K562 (cell line): Measurements from ENCODE around the gene ALG1. TPM values are rescaled to one million over a fixed set of nuclear protein-coding genes. Genes with fewer than 3 reads are reported as not detected.

ENCODE experiments used
- ATAC-seq: fragments of 200-7000 bp; cut with Tn5 transposase; 3 replicates; pipeline ENCODE4 v1.9.1; 2020; ENCODE audit warnings: moderate library complexity
- BruUV-seq: library from RNA; stranded (reverse); fragments of 400-500 nt; replicated peaks from 2 replicates; lab custom pipeline; 2021; lab: Mats Ljungman, UMichigan
- CTCF ChIA-PET: fragments of 300-600 bp; formaldehyde crosslinking; extraction: SDS; loops from one replicate; lab custom pipeline; 2021; ENCODE audit warnings: low intra/inter-chr PET ratio; lab: Yijun Ruan, JAX
- POLR2A ChIA-PET: fragments of 300-600, 350-650 bp; sonication (Branson Sonifier 250); formaldehyde crosslinking; extraction: SDS; loops from one replicate; lab custom pipeline; 2021; ENCODE audit warnings: antibody characterized with exemption, inconsistent platforms; lab: Yijun Ruan, JAX
- DNase-seq, 4 experiments: peaks; one replicate each; pipeline versions ENCODE4 v3.0.0 to v3.0.0-alpha.2; 2011 to 2018; ENCODE audit warnings: low spot score in 3 of 4, mixed read lengths in 3 of 4; ENCODE audit errors: extremely low read depth in 1 of 4
- FAIRE-seq: peaks from 2 replicates; lab custom pipeline; 2011; peaks lifted over from hg19 to GRCh38; lab: Jason Lieb, UNC
- H2AFZ ChIP-seq: 2 replicates; pipeline ENCODE4 v1.6.0; 2011; ENCODE audit warnings: low read depth, low read length, control low read depth, inconsistent platforms
- H3K27ac ChIP-seq: fragments of 200-600 bp; 3 replicates; pipeline ENCODE4 v1.8.0; 2011; ENCODE audit warnings: low read depth, mild to moderate bottlenecking, control low read depth, inconsistent platforms, low read length, moderate library complexity, mixed read lengths; ENCODE audit errors: extremely low read depth
- H3K27me3 ChIP-seq, 2 experiments: fragments of 300-600 bp in 1 of 2; 2 replicates in 1 of 2; 3 replicates in 1 of 2; pipeline versions ENCODE4 v1.6.0 to v1.8.0; 2011; ENCODE audit warnings: inconsistent platforms in 2 of 2, low read length in 2 of 2, mild to moderate bottlenecking in 1 of 2, mixed read lengths in 1 of 2, moderate library complexity in 1 of 2; ENCODE audit not compliant: control insufficient read depth in 2 of 2, insufficient read depth in 2 of 2
- H3K36me3 ChIP-seq: fragments of 300-600 bp; 3 replicates; pipeline ENCODE4 v1.8.0; 2011; ENCODE audit warnings: mild to moderate bottlenecking, low read length, inconsistent platforms; ENCODE audit not compliant: control insufficient read depth, insufficient read depth
- H3K4me1 ChIP-seq, 2 experiments: fragments of 200-600 bp in 1 of 2; replicated peaks in 1 of 2; 2 replicates in 1 of 2; 3 replicates in 1 of 2; pipeline versions ENCODE4 v1.5.1 to v1.8.0; 2011; ENCODE audit warnings: inconsistent platforms in 2 of 2, low read length in 2 of 2, mild to moderate bottlenecking in 1 of 2, mixed read lengths in 1 of 2, moderate library complexity in 1 of 2; ENCODE audit not compliant: control insufficient read depth in 2 of 2, insufficient read depth in 2 of 2
- H3K4me2 ChIP-seq: 2 replicates; pipeline ENCODE4 v1.6.1; 2011; ENCODE audit warnings: low read length, control low read depth, inconsistent platforms, mixed read lengths; ENCODE audit not compliant: insufficient read depth
- H3K4me3 ChIP-seq: fragments of 200-600 bp; sonication (generic), shearing (Covaris generic); 2 replicates; pipeline ENCODE4 v1.5.1; 2016; ENCODE audit warnings: control low read depth, inconsistent platforms
- H3K79me2 ChIP-seq: fragments of 200-600 bp; 3 replicates; pipeline ENCODE4 v1.8.0; 2011; ENCODE audit warnings: low read length, inconsistent platforms; ENCODE audit not compliant: control insufficient read depth, insufficient read depth
- H3K9ac ChIP-seq, 2 experiments: 2 replicates each; pipeline versions ENCODE4 v1.6.0 to v1.6.1; 2011; ENCODE audit warnings: low read depth in 2 of 2, low read length in 2 of 2, control low read depth in 1 of 2, inconsistent platforms in 1 of 2, mild to moderate bottlenecking in 1 of 2, mixed read lengths in 1 of 2; ENCODE audit not compliant: insufficient read depth in 1 of 2
- H3K9me1 ChIP-seq: one replicate; pipeline ENCODE4 v1.6.0; 2011; ENCODE audit warnings: inconsistent platforms, mild to moderate bottlenecking, low read length, moderate library complexity; ENCODE audit not compliant: control insufficient read depth, insufficient read depth
- H3K9me3 ChIP-seq: replicated peaks from 2 replicates; pipeline ENCODE4 v1.5.1; 2011; ENCODE audit warnings: low read depth, low read length, inconsistent platforms; ENCODE audit not compliant: control insufficient read depth, insufficient read depth
- H4K20me1 ChIP-seq: replicated peaks from 2 replicates; pipeline ENCODE4 v1.6.1; 2011; ENCODE audit warnings: low read length, inconsistent platforms, mixed read lengths; ENCODE audit not compliant: control insufficient read depth, insufficient read depth
- CREB3 ChIP-seq: fragments of 450-650 bp; conservative IDR thresholded peaks from 2 replicates; pipeline ENCODE4 v1.6.1; 2016; ENCODE audit warnings: missing genetic modification characterization, low read depth, mild to moderate bottlenecking, missing compliant biosample characterization, moderate library complexity
- MGA ChIP-seq: fragments of 450-650 bp; IDR thresholded peaks from 2 replicates; pipeline ENCODE4 v1.6.1; 2016; ENCODE audit warnings: mild to moderate bottlenecking, moderate library complexity
- PHF8 ChIP-seq: fragments of 200-600 bp; sonication (generic); IDR thresholded peaks from 2 replicates; pipeline ENCODE4 v1.6.1; 2012; ENCODE audit warnings: mixed run types, mild to moderate bottlenecking, inconsistent platforms, low read length, moderate library complexity, borderline replicate concordance
- RBM25 ChIP-seq: fragments of 200-400 bp; formaldehyde crosslinking; IDR thresholded peaks from 2 replicates; pipeline ENCODE4 v1.6.1; 2018; ENCODE audit warnings: low read length, low read depth, moderate library complexity; ENCODE audit not compliant: severe bottlenecking
- ZBTB17 ChIP-seq: fragments of 450-650 bp; formaldehyde crosslinking; IDR thresholded peaks from 2 replicates; pipeline ENCODE4 v1.4.0; 2020; ENCODE audit warnings: mild to moderate bottlenecking
- WGBS: fragments of 100-300 bp; shearing (Covaris generic); methylation state at CpG from one replicate; pipeline ENCODE4 v1.1.6; 2016; ENCODE audit warnings: low coverage, mixed read lengths; ENCODE audit not compliant: insufficient coverage; ENCODE audit errors: missing lambda C conversion rate; 5-methylcytosine and 5-hydroxymethylcytosine counted together
- in situ Hi-C: fragments of 300-500 bp; cut with MboI; formaldehyde crosslinking; loops from 4 replicates; pipeline ENCODE4 v1.15.0; 2018; ENCODE audit warnings: inconsistent platforms, mixed read lengths
- intact Hi-C: fragments of 100-400 bp; cut with micrococcal nuclease; formaldehyde crosslinking; loops from 2 replicates; pipeline ENCODE4 v1.14.2; 2022
- polyA plus RNA-seq, 8 experiments: library from polyadenylated mRNA; depleted of rRNA in 4 of 8; stranded (reverse) in 5 of 8; unstranded in 3 of 8; fragments of >200 nt; fragmentation: Nextera tagmentation in 2 of 8; fragmentation: Illumina TruSeq in 1 of 8; extraction: Ambion mirVana in 2 of 8; extraction: Trizol in 1 of 8; gene quantifications; 2 replicates each; pipeline versions ENCODE4 v1.2.1 to v1.2.3, GENCODE V29; 2011 to 2014; ENCODE audit warnings: inconsistent platforms in 1 of 8, missing spikeins in 1 of 8
- total RNA-seq, 7 experiments: library from RNA; depleted of rRNA in 6 of 7; stranded (reverse); fragments of >200 nt in 6 of 7; fragmentation: Illumina TruSeq in 2 of 7; extraction: Trizol in 2 of 7; gene quantifications; 2 replicates each; pipeline versions ENCODE4 v1.2.1 to v1.2.3, GENCODE V29; 2011 to 2021; ENCODE audit warnings: low replicate concordance in 1 of 7

The ALG1 gene
- total and polyA plus RNA-seq, 9 of the 15 experiments (the other 6 are each of a cell fraction or from before 2014, with no cell fraction given) = 1.1 to 26.4 (median 18.3) TPM

DNA sequence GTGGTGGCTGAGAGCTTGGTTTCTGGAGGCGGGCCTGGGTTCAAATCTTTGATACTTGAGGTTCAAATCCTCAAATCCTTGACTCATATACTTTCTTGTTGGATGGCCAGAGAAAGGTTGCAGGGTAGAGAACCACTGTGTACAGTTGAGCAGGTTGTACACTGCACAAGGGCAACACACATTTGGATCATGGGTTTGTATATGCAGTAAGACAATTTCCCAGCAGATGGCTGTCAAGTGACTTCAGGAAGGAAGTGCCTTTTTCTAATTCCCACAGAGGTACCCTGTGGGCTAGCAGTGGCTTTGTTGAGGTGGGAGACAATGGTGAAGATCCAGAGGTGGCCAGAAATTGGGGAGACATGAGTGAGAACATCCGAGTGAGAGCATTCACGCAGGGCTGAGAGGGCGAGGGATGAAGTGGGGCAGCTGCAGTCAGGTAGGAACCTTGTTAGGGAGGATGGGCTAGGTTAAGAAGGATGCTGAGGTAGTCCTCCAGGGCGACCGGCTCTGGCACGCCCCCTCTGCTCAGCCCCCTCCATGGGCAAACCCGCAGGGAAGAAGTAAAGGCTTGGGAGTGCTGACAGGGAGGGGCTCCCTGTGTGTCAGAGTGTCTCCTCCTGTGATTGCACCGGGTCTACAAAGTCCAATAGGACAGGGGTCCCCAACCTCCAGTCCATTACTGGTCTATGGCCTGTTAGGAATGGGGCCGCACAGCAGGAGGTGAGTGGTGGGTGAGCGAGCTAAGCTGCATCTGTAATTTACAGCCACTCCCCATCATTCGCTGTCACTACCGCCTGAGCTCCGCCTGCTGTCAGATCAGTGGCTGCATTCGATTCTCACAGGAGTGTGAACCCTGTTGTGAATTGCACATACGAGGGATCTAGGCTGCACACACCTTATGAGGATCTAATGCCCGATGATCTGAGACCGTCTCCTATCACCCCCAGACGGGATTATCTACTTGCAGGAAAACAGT is 8.6 kb upstream of the ALG1 start:
- POLR2A ChIA-PET = interaction anchor here (0.7 kb wide), 1 partner anchor 13 kb away, joined by 4 read pairs; no protein-coding TSS in a partner anchor
- TF ChIP-seq MGA = no peak
- TF ChIP-seq PHF8 = no peak
- peak; percentile 65 for TF ChIP-seq RBM25
- TF ChIP-seq ZBTB17 (CRISPR knock-in tag) = no peak
- no peak for TF ChIP-seq CREB3

More for the DNA sequence above, 8.6 kb upstream of the ALG1 start:
- Histone ChIP-seq H4K20me1 (0 out of 2 replicates have a peak, but pooled peaks cover 4% of the 10 kb centered on the region), H3K79me2 (no peaks in the 10 kb centered on the region), H3K4me3 (no peak overlapping the region), H3K36me3 (no peaks in the 10 kb centered on the region), H2AFZ (no peak overlapping the region), H3K9ac (no peak overlapping the region), H3K4me2 (no peak overlapping the region), H3K27ac (no peak overlapping the region), H3K4me1 (peaks cover 0 to 5% of the 10 kb centered on the region in 2 experiments; a peak in 2 of 5 replicates), H3K27me3 (peaks cover 38 to 68% of the 10 kb centered on the region in 2 experiments; a peak in 4 of 5 replicates), H3K9me3 (no peaks in the 10 kb centered on the region), H3K9me1 (no peaks in the 10 kb centered on the region)
- ATAC-seq (peak; percentile 51; the same call in 2 of the 3 replicates), DNase-seq (no peak), FAIRE-seq (peak; percentile 29)
- in situ Hi-C loops = no loop called here
- WGBS = under 1% methylated on average over 19 of the region's 19 CpGs
- BruUV-seq = no TSS peak
- CTCF ChIA-PET = no interaction called here
- intact Hi-C loops = no loop called here
